HepG2 (cell line): ENCODE measurements around the gene CXCL9. TPM values are rescaled to one million over a fixed set of nuclear protein-coding genes. Genes with fewer than 3 reads are reported as not detected.
A peak's percentile ranks its signal among the peaks of the same experiment; 100 is the strongest.

ENCODE experiments used
- ATAC-seq: fragments of 200-7000 bp; cut with Tn5 transposase; 3 replicates; pipeline ENCODE4 v1.9.1; 2020; ENCODE audit warnings: mild to moderate bottlenecking, moderate library complexity
- BruUV-seq: library from RNA; stranded (reverse); fragments of 400-500 nt; replicated peaks from 2 replicates; lab custom pipeline; 2021; lab: Mats Ljungman, UMichigan
- CTCF ChIA-PET: fragments of 300-600 bp; formaldehyde crosslinking; extraction: SDS; loops from one replicate; lab custom pipeline; 2021; ENCODE audit warnings: low total read pairs, inconsistent platforms, low intra/inter-chr PET ratio; lab: Yijun Ruan, JAX
- POLR2A ChIA-PET: fragments of 350-600 bp; sonication (Branson Sonifier 250); formaldehyde crosslinking; loops from one replicate; lab custom pipeline; 2020; ENCODE audit warnings: antibody characterized with exemption, inconsistent platforms; lab: Yijun Ruan, JAX
- DNase-seq: peaks from one replicate; pipeline ENCODE4 v3.0.0-alpha.2; 2015; ENCODE audit warnings: low spot score
- FAIRE-seq: peaks from 3 replicates; lab custom pipeline; 2011; peaks lifted over from hg19 to GRCh38; lab: Jason Lieb, UNC
- H2AFZ ChIP-seq: one replicate; pipeline ENCODE4 v1.6.1; 2011; ENCODE audit warnings: low read length, inconsistent platforms
- H3K27ac ChIP-seq: fragments of 300-600 bp; 3 replicates; pipeline ENCODE4 v1.8.0; 2011; ENCODE audit warnings: mixed run types, mild to moderate bottlenecking, mixed read lengths, low read length, inconsistent platforms; ENCODE audit not compliant: insufficient read depth; ENCODE audit errors: extremely low read length
- H3K27me3 ChIP-seq, 2 experiments: fragments of 200-600 bp in 1 of 2; 2 replicates in 1 of 2; 3 replicates in 1 of 2; pipeline versions ENCODE4 v1.6.0 to v1.8.0; 2011; ENCODE audit warnings: low read length in 2 of 2, mild to moderate bottlenecking in 2 of 2, moderate library complexity in 2 of 2, inconsistent platforms in 1 of 2; ENCODE audit not compliant: insufficient read depth in 2 of 2, control insufficient read depth in 1 of 2
- H3K36me3 ChIP-seq, 2 experiments: fragments of 200-600 bp in 1 of 2; replicated peaks in 1 of 2; 2 replicates in 1 of 2; 3 replicates in 1 of 2; pipeline versions ENCODE4 v1.5.1 to v1.8.0; 2011; ENCODE audit warnings: low read length in 2 of 2, inconsistent platforms in 1 of 2; ENCODE audit not compliant: insufficient read depth in 2 of 2, control insufficient read depth in 1 of 2
- H3K4me1 ChIP-seq: 2 replicates; pipeline ENCODE4 v1.5.1; 2012; ENCODE audit warnings: low read length, inconsistent platforms; ENCODE audit not compliant: insufficient read depth
- H3K4me2 ChIP-seq: 2 replicates; pipeline ENCODE4 v1.6.0; 2011; ENCODE audit warnings: low read depth, low read length, inconsistent platforms
- H3K4me3 ChIP-seq, 3 experiments: fragments of 200-600 bp in 1 of 3; sonication (generic), shearing (Covaris generic) in 1 of 3; replicated peaks in 1 of 3; 2 replicates each; pipeline ENCODE4 v1.5.1; 2011 to 2016; ENCODE audit warnings: low read length in 3 of 3, inconsistent platforms in 2 of 3, low read depth in 2 of 3, mild to moderate bottlenecking in 2 of 3, control low read depth in 1 of 3, mixed read lengths in 1 of 3; ENCODE audit not compliant: insufficient read depth in 1 of 3
- H3K79me2 ChIP-seq: one replicate; pipeline ENCODE4 v1.6.1; 2011; ENCODE audit warnings: low read length, inconsistent platforms; ENCODE audit not compliant: insufficient read depth
- H3K9ac ChIP-seq: 2 replicates; pipeline ENCODE4 v1.6.0; 2011; ENCODE audit warnings: mild to moderate bottlenecking, low read depth, low read length, inconsistent platforms; ENCODE audit not compliant: insufficient read depth
- H3K9me3 ChIP-seq: 2 replicates; pipeline ENCODE4 v1.5.1; 2012; ENCODE audit warnings: mild to moderate bottlenecking, low read length
- H4K20me1 ChIP-seq: 2 replicates; pipeline ENCODE4 v1.6.0; 2011; ENCODE audit warnings: inconsistent platforms, mild to moderate bottlenecking, low read length, moderate library complexity; ENCODE audit not compliant: insufficient read depth
- ATF3 ChIP-seq: sonication (generic); formaldehyde crosslinking; IDR thresholded peaks from 2 replicates; pipeline ENCODE4 v1.4.0; 2020; ENCODE audit warnings: missing genetic modification reagents
- CTCF ChIP-seq: sonication (generic); formaldehyde crosslinking; IDR thresholded peaks from 2 replicates; pipeline ENCODE4 v1.5.0; 2020; ENCODE audit warnings: mild to moderate bottlenecking, missing genetic modification reagents, moderate library complexity
- RFXAP ChIP-seq: sonication (generic); formaldehyde crosslinking; IDR thresholded peaks from 2 replicates; pipeline ENCODE4 v1.4.0; 2020; ENCODE audit warnings: missing genetic modification reagents, borderline replicate concordance
- SMC3 ChIP-seq: IDR thresholded peaks from 2 replicates; pipeline ENCODE4 v1.6.1; 2011; ENCODE audit warnings: low read length, improper control_type of control experiment
- STAG1 ChIP-seq: sonication (generic); formaldehyde crosslinking; IDR thresholded peaks from 2 replicates; pipeline ENCODE4 v1.4.0; 2020; ENCODE audit warnings: missing genetic modification reagents
- TCF7 ChIP-seq: sonication (generic); IDR thresholded peaks from 2 replicates; pipeline ENCODE4 v1.6.1; 2016; ENCODE audit warnings: antibody characterized with exemption, low read depth
- ZNF441 ChIP-seq: sonication (generic); formaldehyde crosslinking; IDR thresholded peaks from 2 replicates; pipeline ENCODE4 v1.7.0; 2021; ENCODE audit warnings: missing genetic modification reagents, borderline replicate concordance
- ZNF616 ChIP-seq: sonication (generic); formaldehyde crosslinking; IDR thresholded peaks from 2 replicates; pipeline ENCODE4 v1.5.0; 2020; ENCODE audit warnings: low read depth, mild to moderate bottlenecking, missing genetic modification reagents
- ZNF839 ChIP-seq: sonication (generic); formaldehyde crosslinking; IDR thresholded peaks from 2 replicates; pipeline ENCODE4 v1.4.0; 2020; ENCODE audit warnings: missing genetic modification reagents, mild to moderate bottlenecking, borderline replicate concordance
- ZSCAN20 ChIP-seq: sonication (generic); formaldehyde crosslinking; IDR thresholded peaks from 2 replicates; pipeline ENCODE4 v1.4.0; 2020; ENCODE audit warnings: missing genetic modification reagents, mild to moderate bottlenecking, borderline replicate concordance
- WGBS: methylation state at CpG from one replicate; pipeline ENCODE4 v1.1.6; 2017; ENCODE audit warnings: low lambda C conversion rate; 5-methylcytosine and 5-hydroxymethylcytosine counted together
- in situ Hi-C: cut with HindIII; loops from 2 replicates; pipeline ENCODE4 v1.10.0; 2017; ENCODE audit warnings: low pct_unique_long_range_greater_than_20kb; ENCODE audit not compliant: extremely low pct_ligation_motif_present
- intact Hi-C: fragments of 100-400 bp; cut with micrococcal nuclease; formaldehyde crosslinking; loops from one replicate; pipeline ENCODE4 v1.10.0; 2022; ENCODE audit not compliant: unreplicated experiment
- polyA plus RNA-seq, 8 experiments: library from polyadenylated mRNA; depleted of rRNA in 3 of 8; stranded (reverse) in 7 of 8; unstranded in 1 of 8; fragments of >200 nt; fragmentation: Illumina TruSeq in 4 of 8; extraction: Trizol in 4 of 8; gene quantifications; 2 replicates each; pipeline versions ENCODE4 v1.2.1 to v1.2.3, GENCODE V29; 2011 to 2016; ENCODE audit warnings: low read depth in 4 of 8, missing spikeins in 1 of 8, mixed read lengths in 1 of 8; ENCODE audit not compliant: insufficient read depth in 1 of 8
- total RNA-seq, 5 experiments: library from RNA; depleted of rRNA; stranded (reverse); fragments of >200 nt; fragmentation: Illumina TruSeq; extraction: Trizol; gene quantifications; 2 replicates each; pipeline ENCODE4 v1.2.3, GENCODE V29; 2016; ENCODE audit warnings: low read depth in 1 of 5
- TF ChIP-seq, protein P1 (sequence below): sonication (generic); formaldehyde crosslinking; IDR thresholded peaks from 2 replicates; pipeline ENCODE4 v1.5.0; 2020; ENCODE audit warnings: mild to moderate bottlenecking, missing genetic modification reagents

CXCL9 gene
- total and polyA plus RNA-seq, 2 of the 13 experiments (the other 11 are each of a cell fraction or from before 2014, with no cell fraction given): not detected

DNA sequence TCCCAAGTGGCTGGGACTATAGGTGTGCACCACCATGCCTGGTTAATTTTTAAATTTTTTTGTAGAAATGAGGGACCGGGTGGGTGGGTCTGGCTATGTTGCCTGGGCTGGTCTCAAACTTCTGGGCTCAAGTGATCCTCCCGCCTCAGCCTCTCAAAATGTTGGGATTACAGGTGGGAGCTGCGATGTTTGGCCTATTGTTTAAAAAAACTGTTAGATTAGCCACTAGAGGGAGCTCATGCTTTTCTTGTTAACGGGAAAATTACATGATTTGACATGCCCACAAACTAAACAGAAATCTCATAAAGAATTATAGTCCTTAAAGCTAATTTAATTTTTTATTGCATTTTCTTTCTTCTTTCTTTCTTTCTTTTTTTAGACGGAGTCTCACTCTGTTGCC lies 11.6 kb downstream of the CXCL9 start:
- no peak overlapping the region for H2AFZ ChIP-seq
- peaks cover 5% of the 10 kb centered on the region; the same call in 1 of the 2 replicates for H3K4me1 ChIP-seq
- no TSS peak for BruUV-seq
- H3K27ac ChIP-seq: no peak overlapping the region
- FAIRE-seq (peak; percentile 82), ATAC-seq (peak; percentile 19; the same call in 2 of the 3 replicates), DNase-seq (peak; percentile 49)
- WGBS: 5% methylated on average over 5 of the region's 5 CpGs
- no peaks in the 10 kb centered on the region for H3K36me3 ChIP-seq
- no peak overlapping the region for H3K4me3 ChIP-seq
- H3K9me3 ChIP-seq: no peaks in the 10 kb centered on the region
- H3K9ac ChIP-seq: no peak overlapping the region
- POLR2A ChIA-PET: no interaction called here
- H3K4me2 ChIP-seq: no peak overlapping the region
- no peaks in the 10 kb centered on the region for H3K27me3 ChIP-seq
- H3K79me2 ChIP-seq: no peaks in the 10 kb centered on the region
- intact Hi-C loops: loop anchor here (1.0 to 5.0 kb wide), 3 partner anchors 72 to 92 kb away; no protein-coding TSS in a partner anchor
- in situ Hi-C loops: loop anchor here (5.0 kb wide), 1 partner anchor 72 kb away; no protein-coding TSS in a partner anchor
- TF ChIP-seq ATF3 (CRISPR knock-in tag) (no peak), ZNF616 (CRISPR knock-in tag) (no peak), ZNF839 (CRISPR knock-in tag) (no peak), CTCF (CRISPR knock-in tag) (peak; percentile 61), SMC3 (peak; percentile 51), ZNF441 (CRISPR knock-in tag) (no peak), ZSCAN20 (no peak), RFXAP (CRISPR knock-in tag) (no peak), TCF7 (no peak), STAG1 (CRISPR knock-in tag) (peak; percentile 66)
- TF ChIP-seq, protein P1, sequence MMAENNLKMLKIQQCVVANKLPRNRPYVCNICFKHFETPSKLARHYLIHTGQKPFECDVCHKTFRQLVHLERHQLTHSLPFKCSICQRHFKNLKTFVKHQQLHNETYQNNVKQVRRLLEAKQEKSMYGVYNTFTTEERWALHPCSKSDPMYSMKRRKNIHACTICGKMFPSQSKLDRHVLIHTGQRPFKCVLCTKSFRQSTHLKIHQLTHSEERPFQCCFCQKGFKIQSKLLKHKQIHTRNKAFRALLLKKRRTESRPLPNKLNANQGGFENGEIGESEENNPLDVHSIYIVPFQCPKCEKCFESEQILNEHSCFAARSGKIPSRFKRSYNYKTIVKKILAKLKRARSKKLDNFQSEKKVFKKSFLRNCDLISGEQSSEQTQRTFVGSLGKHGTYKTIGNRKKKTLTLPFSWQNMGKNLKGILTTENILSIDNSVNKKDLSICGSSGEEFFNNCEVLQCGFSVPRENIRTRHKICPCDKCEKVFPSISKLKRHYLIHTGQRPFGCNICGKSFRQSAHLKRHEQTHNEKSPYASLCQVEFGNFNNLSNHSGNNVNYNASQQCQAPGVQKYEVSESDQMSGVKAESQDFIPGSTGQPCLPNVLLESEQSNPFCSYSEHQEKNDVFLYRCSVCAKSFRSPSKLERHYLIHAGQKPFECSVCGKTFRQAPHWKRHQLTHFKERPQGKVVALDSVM (CRISPR knock-in tag): peak; percentile 72
- H4K20me1 ChIP-seq: no peaks in the 10 kb centered on the region
- CTCF ChIA-PET: interaction anchor here (1.3 to 2.4 kb wide), 2 partner anchors 72 to 92 kb away, joined by 4 to 36 read pairs; no protein-coding TSS in a partner anchor
